GM12878 (cell line): ENCODE data around the gene ANKRD50. TPM values are rescaled to one million over a fixed set of nuclear protein-coding genes. Genes with fewer than 3 reads are reported as not detected.

Experiments used
- ATAC-seq: fragments of 200-7000 bp; cut with Tn5 transposase; 3 replicates; pipeline ENCODE4 v1.9.1; 2020; ENCODE audit warnings: mild to moderate bottlenecking, moderate library complexity
- BruUV-seq: library from RNA; stranded (reverse); fragments of 400-500 nt; replicated peaks from 2 replicates; lab custom pipeline; 2021; lab: Mats Ljungman, UMichigan
- CTCF ChIA-PET: fragments of 300-600 bp; sonication (Branson Sonifier 250); formaldehyde crosslinking; extraction: SDS; loops from one replicate; lab custom pipeline; 2021; ENCODE audit warnings: inconsistent platforms; lab: Yijun Ruan, JAX
- POLR2A ChIA-PET: fragments of 350-600 bp; formaldehyde crosslinking; extraction: SDS; loops from one replicate; lab custom pipeline; 2021; ENCODE audit warnings: inconsistent platforms; lab: Charles Lee
- RAD21 ChIA-PET: fragments of 300-600 bp; sonication (Branson Sonifier 250); formaldehyde crosslinking; loops from one replicate; lab custom pipeline; 2023; ENCODE audit warnings: antibody characterized with exemption; ENCODE audit not compliant: unreplicated experiment; lab: Charles Lee
- SMC1A ChIA-PET: fragments of 300-600 bp; sonication (Branson Sonifier 250); formaldehyde crosslinking; loops from one replicate; lab custom pipeline; 2023; ENCODE audit not compliant: unreplicated experiment, uncharacterized antibody; lab: Charles Lee
- DNase-seq: peaks from one replicate; pipeline ENCODE4 v3.0.0-alpha.2; 2011; ENCODE audit warnings: low read depth, low spot score
- FAIRE-seq: peaks from 3 replicates; lab custom pipeline; 2011; peaks lifted over from hg19 to GRCh38; lab: Jason Lieb, UNC
- H2AFZ ChIP-seq: 2 replicates; pipeline ENCODE4 v1.6.0; 2011; ENCODE audit warnings: low read depth, low read length, control low read depth; ENCODE audit not compliant: control insufficient read depth
- H3K27ac ChIP-seq: 2 replicates; pipeline ENCODE4 v1.5.1; 2011; ENCODE audit warnings: control low read depth; ENCODE audit not compliant: control insufficient read depth, insufficient read depth
- H3K27me3 ChIP-seq, 2 experiments: replicated peaks in 1 of 2; 2 replicates each; pipeline versions ENCODE4 v1.6.0 to v1.6.1; 2011; ENCODE audit warnings: low read length in 1 of 2; ENCODE audit not compliant: control insufficient read depth in 2 of 2, insufficient read depth in 2 of 2
- H3K36me3 ChIP-seq, 2 experiments: 2 replicates each; pipeline ENCODE4 v1.5.1; 2011; ENCODE audit warnings: low read length in 1 of 2; ENCODE audit not compliant: control insufficient read depth in 2 of 2, insufficient read depth in 2 of 2
- H3K4me1 ChIP-seq: 2 replicates; pipeline ENCODE4 v1.6.1; 2011; ENCODE audit warnings: mild to moderate bottlenecking, low read length, moderate library complexity, mixed read lengths; ENCODE audit not compliant: control insufficient read depth, insufficient read depth
- H3K4me2 ChIP-seq: 2 replicates; pipeline ENCODE4 v1.6.0; 2011; ENCODE audit warnings: control low read depth; ENCODE audit not compliant: control insufficient read depth, insufficient read depth
- H3K4me3 ChIP-seq: fragments of 200-600 bp; sonication (generic); 2 replicates; pipeline ENCODE4 v1.5.1; 2016
- H3K79me2 ChIP-seq: 2 replicates; pipeline ENCODE4 v1.6.0; 2011; ENCODE audit warnings: low read length; ENCODE audit not compliant: control insufficient read depth, insufficient read depth
- H3K9ac ChIP-seq: 2 replicates; pipeline ENCODE4 v1.8.0; 2011; ENCODE audit warnings: low read length, control low read depth, mixed read lengths; ENCODE audit not compliant: control insufficient read depth, insufficient read depth
- H3K9me3 ChIP-seq: replicated peaks from 3 replicates; pipeline ENCODE4 v1.5.1; 2011; ENCODE audit warnings: mild to moderate bottlenecking, low read length; ENCODE audit not compliant: control insufficient read depth, insufficient read depth
- H4K20me1 ChIP-seq: 2 replicates; pipeline ENCODE4 v1.6.0; 2011; ENCODE audit not compliant: control insufficient read depth, insufficient read depth
- ASH2L ChIP-seq: fragments of 300-600, 200-600 bp; sonication (generic); IDR thresholded peaks from 2 replicates; pipeline ENCODE4 v1.6.1; 2017; ENCODE audit warnings: low read depth, mild to moderate bottlenecking, borderline replicate concordance
- CHD4 ChIP-seq: fragments of 200-600 bp; sonication (generic); IDR thresholded peaks from 2 replicates; pipeline ENCODE4 v1.6.1; 2016; ENCODE audit warnings: mild to moderate bottlenecking
- EP300 ChIP-seq, 2 experiments: fragments of 150-350 bp in 1 of 2; IDR thresholded peaks; 2 replicates each; pipeline ENCODE4 v1.6.1; 2011 to 2012; ENCODE audit warnings: low read depth in 2 of 2, low read length in 2 of 2, borderline replicate concordance in 1 of 2, improper control_type of control experiment in 1 of 2, inconsistent platforms in 1 of 2; ENCODE audit not compliant: control insufficient read depth in 1 of 2
- FOXK2 ChIP-seq: fragments of 450-650 bp; IDR thresholded peaks from 2 replicates; pipeline ENCODE4 v1.6.1; 2017; ENCODE audit warnings: mild to moderate bottlenecking, moderate library complexity
- HCFC1 ChIP-seq: fragments of 150-350 bp; IDR thresholded peaks from 2 replicates; pipeline ENCODE4 v1.6.1; 2014; ENCODE audit warnings: low read length
- HDAC6 ChIP-seq: fragments of 200-600 bp; sonication (generic); IDR thresholded peaks from one replicate; pipeline ENCODE4 v1.8.0; 2017; ENCODE audit warnings: antibody characterized with exemption; ENCODE audit not compliant: unreplicated experiment
- IKZF1 ChIP-seq: fragments of 450-650 bp; conservative IDR thresholded peaks from 2 replicates; pipeline ENCODE4 v1.6.1; 2017; ENCODE audit warnings: antibody characterized with exemption, mild to moderate bottlenecking
- MEF2B ChIP-seq: fragments of 450-650 bp; IDR thresholded peaks from 2 replicates; pipeline ENCODE4 v1.6.1; 2018; ENCODE audit warnings: mild to moderate bottlenecking, moderate library complexity; ENCODE audit not compliant: partially characterized antibody, poor library complexity, severe bottlenecking
- NFYA ChIP-seq: IDR thresholded peaks from 2 replicates; pipeline ENCODE4 v1.6.1; 2011; ENCODE audit warnings: low read depth, mild to moderate bottlenecking, low read length, improper control_type of control experiment, borderline replicate concordance
- POLR2AphosphoS5 ChIP-seq: IDR thresholded peaks from 2 replicates; pipeline ENCODE4 v1.6.1; 2011; ENCODE audit warnings: mild to moderate bottlenecking, low read length, inconsistent platforms
- RCOR1 ChIP-seq: conservative IDR thresholded peaks from 2 replicates; pipeline ENCODE4 v1.6.1; 2012; ENCODE audit warnings: low read depth, low read length, improper control_type of control experiment
- RFX5 ChIP-seq: IDR thresholded peaks from 2 replicates; pipeline ENCODE4 v1.6.1; 2011; ENCODE audit warnings: low read depth, low read length, improper control_type of control experiment
- SIX5 ChIP-seq: IDR thresholded peaks from 2 replicates; pipeline ENCODE4 v1.6.1; 2011; ENCODE audit warnings: mild to moderate bottlenecking, low read depth, low read length, moderate library complexity; ENCODE audit not compliant: severe bottlenecking
- SUPT20H ChIP-seq: IDR thresholded peaks from 2 replicates; pipeline ENCODE4 v1.6.1; 2011; ENCODE audit warnings: low read depth, mild to moderate bottlenecking, low read length, moderate library complexity, borderline replicate concordance; ENCODE audit not compliant: control insufficient read depth
- TAF1 ChIP-seq: IDR thresholded peaks from 2 replicates; pipeline ENCODE4 v1.6.1; 2011; ENCODE audit warnings: mild to moderate bottlenecking, low read depth, low read length, borderline replicate concordance
- TCF3 ChIP-seq: IDR thresholded peaks from 2 replicates; pipeline ENCODE4 v1.6.1; 2012; ENCODE audit warnings: low read depth, mild to moderate bottlenecking, low read length, borderline replicate concordance; ENCODE audit not compliant: insufficient read depth
- ZSCAN29 ChIP-seq: fragments of 450-650 bp; IDR thresholded peaks from 2 replicates; pipeline ENCODE4 v1.6.1; 2017; ENCODE audit warnings: mild to moderate bottlenecking, moderate library complexity
- WGBS: methylation state at CpG from one replicate; pipeline ENCODE4 v1.1.6; 2016; ENCODE audit warnings: low lambda C conversion rate; ENCODE audit not compliant: insufficient replicate concordance, insufficient coverage; ENCODE audit errors: missing lambda C conversion rate; 5-methylcytosine and 5-hydroxymethylcytosine counted together
- in situ Hi-C: fragments of 300-500 bp; cut with MboI; formaldehyde crosslinking; loops from 9 replicates; pipeline ENCODE4 v1.14.3; 2018; ENCODE audit warnings: mixed read lengths
- intact Hi-C: fragments of 100-400 bp; cut with micrococcal nuclease; formaldehyde crosslinking; loops from one replicate; pipeline ENCODE4 v1.14.2; 2022; ENCODE audit not compliant: unreplicated experiment
- polyA plus RNA-seq, 11 experiments: library from polyadenylated mRNA; depleted of rRNA in 4 of 11; unstranded in 6 of 11; stranded (reverse) in 5 of 11; fragments of >200 nt; fragmentation: Nextera tagmentation in 4 of 11; fragmentation: Illumina TruSeq in 1 of 11; extraction: Ambion mirVana in 4 of 11; extraction: Trizol in 1 of 11; gene quantifications; 1 replicate in 1 of 11; 2 replicates in 10 of 11; pipeline versions ENCODE4 v1.2.1 to v1.2.3, GENCODE V29; 2011 to 2016; ENCODE audit warnings: inconsistent platforms in 2 of 11, missing spikeins in 2 of 11, low read depth in 1 of 11
- total RNA-seq, 4 experiments: library from RNA; depleted of rRNA in 3 of 4; stranded (reverse); fragments of >200 nt in 3 of 4; fragmentation: Illumina TruSeq in 1 of 4; extraction: Trizol in 1 of 4; gene quantifications; 2 replicates each; pipeline versions ENCODE4 v1.2.1 to v1.2.3, GENCODE V29; 2013 to 2021
- TF ChIP-seq, protein P1 (sequence below): fragments of 450-650 bp; IDR thresholded peaks from 2 replicates; pipeline ENCODE4 v1.6.1; 2014; ENCODE audit warnings: mild to moderate bottlenecking
- TF ChIP-seq, protein P2 (sequence below): fragments of 450-650 bp; IDR thresholded peaks from 2 replicates; pipeline ENCODE4 v1.6.1; 2017; ENCODE audit warnings: borderline replicate concordance

Gene ANKRD50
- total and polyA plus RNA-seq, 10 of the 15 experiments (the other 5 are each of a cell fraction or from before 2014, with no cell fraction given): under 0.01 to 0.10 (median 0.03) TPM; not detected in 1

DNA sequence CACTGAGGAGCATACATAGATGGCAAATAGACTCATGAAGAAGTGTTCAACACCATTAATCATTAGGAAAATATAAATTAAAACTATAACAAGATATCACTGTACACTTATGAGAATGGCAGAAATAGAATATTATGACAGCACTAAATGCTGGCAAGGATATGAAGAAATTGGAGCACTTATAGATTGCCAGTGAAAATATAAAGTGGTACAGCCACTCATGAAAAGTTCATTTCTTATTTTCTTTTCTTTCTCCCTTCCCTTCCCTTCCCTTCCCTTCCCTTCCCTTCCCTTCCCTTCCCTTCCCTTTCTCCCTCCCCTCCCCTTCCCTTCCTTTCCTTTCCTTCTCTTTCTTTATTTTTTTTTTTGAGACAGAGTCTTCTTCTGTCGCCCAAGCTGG is 53.7 kb downstream of the ANKRD50 start (continued):
- TF ChIP-seq, protein P1, sequence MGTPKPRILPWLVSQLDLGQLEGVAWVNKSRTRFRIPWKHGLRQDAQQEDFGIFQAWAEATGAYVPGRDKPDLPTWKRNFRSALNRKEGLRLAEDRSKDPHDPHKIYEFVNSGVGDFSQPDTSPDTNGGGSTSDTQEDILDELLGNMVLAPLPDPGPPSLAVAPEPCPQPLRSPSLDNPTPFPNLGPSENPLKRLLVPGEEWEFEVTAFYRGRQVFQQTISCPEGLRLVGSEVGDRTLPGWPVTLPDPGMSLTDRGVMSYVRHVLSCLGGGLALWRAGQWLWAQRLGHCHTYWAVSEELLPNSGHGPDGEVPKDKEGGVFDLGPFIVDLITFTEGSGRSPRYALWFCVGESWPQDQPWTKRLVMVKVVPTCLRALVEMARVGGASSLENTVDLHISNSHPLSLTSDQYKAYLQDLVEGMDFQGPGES: no peak
- TF ChIP-seq TAF1 (no peak), SUPT20H (no peak), IKZF1 (no peak), FOXK2 (no peak), HDAC6 (no peak), POLR2AphosphoS5 (no peak), CHD4 (no peak)

DNA sequence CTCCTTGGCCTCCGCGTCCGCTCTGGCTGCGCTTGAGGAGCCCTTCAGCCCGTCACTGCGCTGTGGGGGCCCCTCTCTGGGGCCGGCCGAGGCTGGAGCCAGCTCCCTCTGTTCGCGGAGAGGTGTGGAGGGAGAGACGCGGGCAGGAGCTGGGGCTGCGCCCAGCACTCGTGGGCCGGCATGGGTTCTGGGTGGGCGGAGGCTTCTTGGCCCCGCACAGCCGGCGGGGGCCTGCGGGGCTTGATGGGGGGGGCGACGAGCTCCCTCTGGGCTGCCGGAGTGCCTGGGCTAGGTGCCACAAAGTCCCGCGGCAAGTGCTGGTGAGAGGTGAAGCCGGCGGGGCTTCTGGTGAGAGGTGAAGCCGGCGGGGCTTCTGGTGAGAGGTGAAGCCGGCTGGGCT is 61.9 kb downstream of the ANKRD50 start:
- no peak for FAIRE-seq
- Histone ChIP-seq H3K27ac (no peak overlapping the region), H3K27me3 (no peaks in the 10 kb centered on the region), H3K79me2 (no peaks in the 10 kb centered on the region), H3K4me1 (no peaks in the 10 kb centered on the region), H2AFZ (no peak overlapping the region), H3K9me3 (no peaks in the 10 kb centered on the region), H3K4me3 (no peak overlapping the region), H3K4me2 (no peak overlapping the region), H3K36me3 (no peaks in the 10 kb centered on the region), H4K20me1 (no peaks in the 10 kb centered on the region), H3K9ac (no peak overlapping the region)
- RAD21 ChIA-PET: no interaction called here
- WGBS: 65% methylated on average over 15 of the region's 30 CpGs
- in situ Hi-C loops: no loop called here
- CTCF ChIA-PET: no interaction called here
- DNase-seq: no peak
- SMC1A ChIA-PET: no interaction called here
- no peak for ATAC-seq
- TF ChIP-seq, protein P2, sequence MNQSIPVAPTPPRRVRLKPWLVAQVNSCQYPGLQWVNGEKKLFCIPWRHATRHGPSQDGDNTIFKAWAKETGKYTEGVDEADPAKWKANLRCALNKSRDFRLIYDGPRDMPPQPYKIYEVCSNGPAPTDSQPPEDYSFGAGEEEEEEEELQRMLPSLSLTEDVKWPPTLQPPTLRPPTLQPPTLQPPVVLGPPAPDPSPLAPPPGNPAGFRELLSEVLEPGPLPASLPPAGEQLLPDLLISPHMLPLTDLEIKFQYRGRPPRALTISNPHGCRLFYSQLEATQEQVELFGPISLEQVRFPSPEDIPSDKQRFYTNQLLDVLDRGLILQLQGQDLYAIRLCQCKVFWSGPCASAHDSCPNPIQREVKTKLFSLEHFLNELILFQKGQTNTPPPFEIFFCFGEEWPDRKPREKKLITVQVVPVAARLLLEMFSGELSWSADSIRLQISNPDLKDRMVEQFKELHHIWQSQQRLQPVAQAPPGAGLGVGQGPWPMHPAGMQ: no peak
- TF ChIP-seq MEF2B: no peak
- no peak for TF ChIP-seq CHD4
- no peak for TF ChIP-seq ZSCAN29
- no peak for TF ChIP-seq RFX5
- TF ChIP-seq NFYA: no peak
- no peak for TF ChIP-seq HCFC1
- TF ChIP-seq ASH2L: no peak
- no peak for TF ChIP-seq SIX5
- no peak for TF ChIP-seq EP300 (IDR thresholded peaks at IDR 0.05; ENCODE audit: borderline replicate concordance in 1 of 2, control insufficient read depth in 1 of 2, low read depth in 2 of 2, low read length in 2 of 2)
- TF ChIP-seq RCOR1: no peak
- TF ChIP-seq TCF3: no peak
- POLR2A ChIA-PET: no interaction called here
- intact Hi-C loops: no loop called here
- BruUV-seq: no TSS peak
